NCI-H2107 treated with DMSO at 0.1 percent for 48 hours (cell line): ENCODE data around the gene SHQ1.
"Not testable (repeated sequence)": the region's sequence is repeated elsewhere in the genome, so short reads cannot be mapped to it uniquely, and the experiment has no call there.

Experiments
- DNase-seq: peaks from one replicate; lab custom pipeline; 2025; ENCODE audit not compliant: unreplicated experiment; lab: John Stamatoyannopoulos, UW

The SHQ1 gene

DNA sequence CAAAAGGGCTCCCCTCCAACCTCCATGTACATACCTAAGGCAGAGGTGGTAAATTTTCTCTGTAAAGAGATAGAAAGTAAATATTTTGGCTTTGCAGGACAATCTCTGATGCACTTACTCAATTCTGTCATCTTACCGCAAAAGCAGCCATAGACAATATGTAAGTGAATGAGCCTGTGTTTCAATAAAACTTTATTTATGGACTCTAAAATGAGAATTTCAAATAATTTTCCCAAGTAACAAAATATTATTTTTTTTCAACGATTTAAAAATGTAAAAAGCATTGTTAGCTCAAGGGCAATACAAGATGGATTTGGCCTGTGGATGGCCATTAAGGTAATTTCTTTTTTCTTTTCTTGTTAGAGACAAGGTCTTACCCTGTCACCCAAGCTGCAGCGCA is 44.7 kb downstream of the SHQ1 start:
- DNase-seq, result no peak

DNA sequence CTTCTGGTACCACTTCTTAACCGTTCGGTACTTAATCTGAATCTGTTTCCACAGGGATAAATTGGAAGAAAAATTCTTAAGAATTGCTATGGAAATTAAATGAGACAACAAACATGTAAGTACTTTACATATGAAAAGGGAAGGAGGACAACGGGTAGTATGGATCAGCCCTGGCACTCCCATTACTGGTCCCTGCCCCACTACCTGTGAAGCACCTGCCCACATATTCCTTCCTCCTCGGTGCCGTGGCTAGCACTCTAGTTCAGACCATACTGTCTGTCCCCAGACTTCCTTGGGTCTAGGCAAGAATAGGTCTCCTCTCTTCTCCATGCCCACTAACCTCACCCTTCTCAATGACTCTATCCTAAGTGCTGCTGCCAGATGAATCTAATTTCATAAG is 46.2 kb downstream of the SHQ1 start:
- DNase-seq, result no peak

DNA sequence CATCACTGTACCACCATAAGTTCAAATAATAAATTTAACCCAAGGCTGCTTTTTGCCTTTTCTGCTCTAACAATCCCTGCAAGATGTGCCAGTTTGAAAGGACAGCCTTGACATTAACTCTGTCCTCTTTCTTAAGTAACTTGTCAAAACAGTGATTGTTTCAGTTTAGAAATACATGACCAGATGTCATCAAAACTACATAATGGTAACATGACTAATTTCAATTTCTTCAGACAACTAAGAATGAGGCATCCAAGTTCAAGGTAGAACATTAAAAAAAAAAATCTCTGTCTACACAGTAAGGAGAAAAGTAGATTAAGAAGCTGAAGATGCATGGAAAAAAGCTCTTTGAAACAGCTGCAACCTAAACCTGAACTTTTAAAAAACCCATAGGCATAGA is 47.4 kb downstream of the SHQ1 start:
- DNase-seq, result no peak

DNA sequence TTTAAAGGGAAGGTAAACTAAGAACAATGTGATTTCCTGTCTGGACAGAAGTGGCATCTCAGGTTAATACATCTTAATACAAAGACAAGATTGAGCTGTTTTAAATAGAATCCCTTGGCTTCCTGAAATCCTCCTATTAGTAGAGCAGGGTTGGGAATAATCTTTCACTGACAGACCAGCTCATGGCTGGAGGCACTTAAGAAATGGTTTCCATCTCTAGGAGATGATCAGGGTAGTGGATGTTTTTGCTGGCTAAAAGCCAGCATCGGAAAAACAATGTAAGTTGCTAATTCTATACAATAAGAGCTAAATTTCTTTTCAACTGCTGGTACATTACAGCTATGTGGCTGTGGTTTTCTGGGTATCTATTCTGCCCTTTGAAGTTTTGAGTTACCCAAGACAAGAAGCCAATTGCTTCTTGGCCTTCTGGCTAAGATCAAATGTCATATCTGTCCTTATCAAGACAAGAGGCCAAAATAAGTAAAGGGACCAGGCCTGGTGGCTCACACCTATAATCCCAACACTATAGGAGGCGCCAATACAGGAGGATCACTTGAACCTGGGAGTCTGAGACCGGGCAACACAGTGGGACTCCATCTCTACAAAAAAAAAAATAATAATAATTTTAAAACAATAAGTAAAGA is 49.6 kb downstream of the SHQ1 start:
- no peak for DNase-seq

DNA sequence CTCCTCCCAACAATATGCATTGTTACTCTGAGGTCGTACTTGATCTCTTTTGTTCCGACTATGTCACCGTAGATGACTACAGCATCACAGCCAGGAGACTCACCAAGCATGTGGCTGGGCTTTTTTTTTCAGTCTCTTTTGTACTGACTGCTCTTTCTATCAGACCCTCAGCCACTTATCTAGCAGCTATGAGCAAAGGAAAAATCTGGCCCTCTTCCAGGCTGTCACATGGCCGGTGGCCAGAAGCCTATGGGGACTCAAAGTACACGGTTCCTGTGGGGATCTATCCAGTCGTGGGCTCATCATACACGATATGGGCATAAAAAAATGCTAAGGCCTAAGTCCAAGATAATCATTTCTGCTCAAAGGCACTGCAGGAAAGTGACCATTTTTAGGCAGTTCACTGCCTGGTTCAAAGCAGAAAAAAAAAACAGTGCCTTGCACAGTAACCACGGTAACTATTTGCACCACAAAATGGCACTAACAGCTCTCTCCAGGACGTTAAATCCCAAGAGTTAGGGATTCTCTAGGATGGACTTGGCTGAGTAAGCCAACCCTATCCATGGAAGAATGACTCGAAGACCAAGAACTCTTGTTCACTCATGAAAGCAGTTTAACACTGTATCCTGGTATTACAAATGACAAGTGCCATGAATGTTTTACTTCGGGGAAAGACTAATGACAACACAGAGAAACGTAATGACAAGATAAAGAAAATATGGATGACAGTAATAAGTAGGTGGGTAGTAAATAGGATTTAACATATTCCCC is 50.3 kb downstream of the SHQ1 start:
- peak; percentile 77 for DNase-seq

DNA sequence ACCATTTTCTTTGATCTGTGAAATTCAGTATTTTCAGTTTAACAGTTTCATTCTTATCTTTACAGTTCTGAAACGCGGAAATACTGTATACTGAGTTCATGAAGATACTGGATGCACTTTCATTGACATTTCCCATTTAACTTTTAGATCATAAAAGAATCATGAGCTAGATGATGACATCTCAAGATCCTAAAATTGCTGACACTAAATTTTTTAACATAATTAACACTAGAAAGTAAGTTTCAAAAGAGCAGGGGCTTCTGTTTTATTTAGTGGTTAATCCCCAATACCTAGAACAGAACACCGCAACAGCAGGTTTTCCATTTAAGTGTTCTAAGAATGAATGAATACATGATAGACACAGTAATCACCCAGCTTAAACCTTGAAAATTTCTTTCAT is 54.2 kb downstream of the SHQ1 start:
- no peak for DNase-seq

DNA sequence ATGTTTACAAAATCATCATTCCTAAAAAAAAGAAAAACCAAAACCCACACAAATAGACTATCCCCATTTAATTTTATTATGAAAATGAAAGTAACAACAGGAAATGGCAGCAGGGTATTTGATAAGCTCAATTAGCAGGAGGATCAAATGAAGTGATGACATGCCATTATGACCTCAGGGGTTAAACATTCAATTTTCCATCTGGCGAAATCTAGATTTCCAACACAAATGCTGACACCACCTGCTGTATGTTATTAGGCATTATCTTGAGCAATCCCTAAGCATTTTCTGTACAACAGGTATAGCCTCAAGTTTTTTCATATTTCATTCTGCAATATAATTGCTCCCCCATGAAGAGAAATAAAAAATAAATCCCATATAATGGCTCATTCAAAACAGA is 57.1 kb downstream of the SHQ1 start:
- DNase-seq, result no peak

DNA sequence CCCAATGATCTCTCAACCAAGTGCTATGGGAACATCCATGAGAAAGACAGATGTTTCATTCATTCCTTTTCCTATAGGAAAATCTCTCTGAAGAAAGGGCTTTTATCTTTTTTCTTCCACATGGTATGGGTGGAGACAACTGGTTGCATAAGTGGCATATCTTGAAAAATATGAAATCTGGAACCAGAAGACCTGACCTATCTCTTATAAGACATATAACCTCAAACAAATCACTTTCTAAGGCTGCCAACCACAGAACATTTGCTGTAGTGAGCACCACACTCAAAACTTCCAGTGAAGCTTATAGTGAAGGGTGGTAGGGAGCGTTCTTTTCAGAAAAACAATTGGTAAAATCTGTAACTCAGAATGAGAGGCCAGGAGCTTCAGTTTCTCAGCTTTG is 58.5 kb downstream of the SHQ1 start:
- DNase-seq, result no peak

DNA sequence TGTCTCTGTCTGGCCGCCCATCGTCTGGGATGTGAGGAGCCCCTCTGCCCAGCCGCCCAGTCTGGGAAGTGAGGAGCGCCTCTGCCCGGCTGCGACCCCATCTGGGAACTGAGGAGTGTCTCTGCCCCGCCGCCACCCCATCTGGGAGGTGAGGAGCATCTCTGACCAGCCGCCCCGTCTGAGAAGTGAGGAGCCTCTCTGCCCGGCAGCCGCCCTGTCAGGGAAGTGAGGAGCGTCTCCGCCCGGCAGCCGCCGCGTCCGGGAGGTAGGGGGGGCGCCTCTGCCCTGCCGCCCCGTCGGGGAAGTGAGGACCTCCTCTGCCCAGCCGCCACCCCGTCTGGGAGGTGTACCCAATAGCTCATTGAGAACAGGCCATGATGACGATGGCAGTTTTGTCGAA is 60.0 kb downstream of the SHQ1 start:
- DNase-seq, result not testable (repeated sequence)

DNA sequence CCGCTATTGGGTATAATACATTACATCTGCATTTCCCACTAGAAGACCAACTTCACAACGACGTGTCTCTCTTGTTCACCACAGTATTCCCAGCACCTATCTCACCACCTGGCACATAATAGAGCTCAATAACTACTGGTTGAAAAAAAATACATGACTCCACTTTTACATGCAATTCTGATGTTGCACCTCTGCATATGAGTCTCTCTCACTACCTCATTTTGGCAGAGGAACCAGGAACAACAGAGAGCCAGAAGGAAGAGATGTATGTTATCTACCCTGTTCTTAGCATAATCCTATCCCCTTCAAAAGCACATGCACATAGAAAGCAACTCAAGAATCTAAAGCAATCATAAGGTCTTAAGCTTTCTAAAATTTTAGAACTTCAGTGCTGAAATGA is 61.6 kb downstream of the SHQ1 start:
- no peak for DNase-seq

DNA sequence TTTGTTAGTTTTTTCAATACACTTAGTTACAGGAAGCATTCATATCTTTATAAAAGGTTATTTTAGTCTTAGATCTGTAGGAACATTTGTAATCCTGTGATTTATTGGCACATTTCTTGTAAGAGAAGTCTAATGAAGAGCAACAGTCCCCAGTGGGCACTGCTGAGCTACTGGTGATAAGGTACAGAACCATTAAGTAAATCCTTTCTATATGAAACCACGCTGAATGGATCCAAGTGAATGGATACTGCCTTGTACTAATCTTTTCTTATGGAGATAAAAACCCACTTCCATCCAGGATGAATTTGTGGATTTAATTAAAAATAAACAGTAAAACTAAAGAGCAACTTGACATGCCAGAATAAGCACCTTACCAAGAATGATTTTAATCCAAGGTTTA is 64.0 kb downstream of the SHQ1 start:
- DNase-seq, result no peak

DNA sequence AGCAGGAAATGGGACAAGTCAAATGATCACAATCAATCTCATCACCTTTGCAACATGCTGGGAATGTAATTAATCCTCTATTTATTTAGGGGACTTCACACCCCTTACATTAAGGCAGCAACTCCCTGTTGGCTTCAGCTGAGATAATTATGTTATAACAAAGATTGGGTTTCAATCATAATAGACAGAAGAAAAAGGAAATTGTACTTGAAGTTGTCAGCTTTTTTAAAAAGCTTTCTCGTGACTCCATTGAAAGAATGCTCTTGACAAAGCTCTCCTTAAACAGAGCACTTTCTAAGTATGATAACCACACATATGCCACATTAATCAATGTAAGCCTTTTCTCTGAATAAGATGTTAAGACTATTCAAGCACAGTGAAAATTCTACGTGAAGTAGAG is 65.7 kb downstream of the SHQ1 start:
- DNase-seq, result peak; percentile 57

DNA sequence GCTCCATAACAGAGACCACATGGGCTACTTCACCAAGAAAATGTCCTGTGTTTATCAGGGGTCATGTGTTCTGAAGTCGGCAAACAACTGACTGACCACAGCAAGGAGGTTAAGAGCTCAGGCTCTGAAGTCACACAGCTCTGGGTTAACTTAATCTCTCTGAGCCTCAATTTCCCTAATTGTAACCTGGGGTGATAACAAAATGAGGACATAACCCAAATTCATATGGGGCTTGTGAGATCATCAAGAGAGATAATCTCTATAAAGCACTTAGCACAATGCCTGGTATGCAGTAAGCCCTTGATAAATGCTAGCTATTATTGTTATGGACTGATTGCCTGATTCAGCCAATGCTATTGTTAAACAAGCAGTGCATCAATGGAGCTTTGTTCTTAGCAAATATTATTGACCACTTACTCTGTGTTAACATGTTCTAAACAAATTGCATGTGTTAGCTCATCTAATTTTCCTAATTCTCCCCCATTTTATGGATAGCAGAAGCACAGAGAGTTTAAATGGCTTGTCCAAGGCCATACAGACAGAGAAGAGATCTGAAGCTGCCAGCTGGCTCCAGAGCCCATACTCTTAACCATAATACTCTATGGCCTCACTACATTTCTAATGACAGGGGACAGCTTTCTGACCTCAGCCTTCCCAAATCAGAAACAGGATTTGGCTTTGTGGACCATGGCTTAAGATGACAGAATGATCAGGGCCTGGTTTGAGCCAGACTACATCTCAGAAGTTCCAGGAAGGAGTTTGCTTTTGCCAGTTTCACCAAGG is 78.3 kb downstream of the SHQ1 start:
- no peak for DNase-seq

DNA sequence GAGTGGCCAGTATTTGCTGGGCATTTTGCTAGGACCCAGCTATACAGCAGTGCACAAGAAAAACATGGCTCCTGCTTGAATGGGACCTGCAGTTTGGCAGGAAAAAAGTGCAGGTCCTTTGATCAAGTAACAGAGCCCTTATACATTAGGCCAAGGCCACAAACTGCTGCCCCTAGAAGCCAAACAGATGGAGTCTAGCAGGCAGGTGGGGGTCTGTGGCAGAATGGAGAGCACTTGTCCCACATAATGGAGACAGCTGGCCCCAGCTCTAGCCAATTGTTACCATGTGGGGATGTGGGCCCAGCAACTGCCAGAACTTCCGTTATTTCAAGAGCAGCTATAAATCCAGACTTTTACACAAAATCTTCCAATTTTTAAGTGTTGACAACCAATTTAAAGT is 79.3 kb downstream of the SHQ1 start:
- peak; percentile 2 for DNase-seq

DNA sequence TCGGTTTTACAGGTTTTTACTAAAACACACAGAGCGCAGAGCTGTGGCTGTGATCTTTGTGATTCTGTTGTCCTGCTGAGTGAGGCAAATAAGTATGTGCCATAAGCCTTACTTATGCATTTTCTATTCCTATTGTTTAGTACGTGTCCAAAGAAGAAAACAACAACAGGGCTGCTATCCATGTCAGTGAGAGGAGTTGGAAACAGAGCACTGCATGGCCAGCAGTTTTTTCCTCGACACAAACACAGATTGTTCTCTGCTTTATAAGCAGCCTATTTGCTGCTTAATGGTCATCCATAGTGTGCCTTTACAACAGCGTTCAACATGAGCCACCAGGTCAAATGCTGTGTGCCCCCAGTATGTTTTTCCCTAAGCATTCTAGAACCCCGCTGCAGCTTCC is 79.8 kb downstream of the SHQ1 start:
- no peak for DNase-seq

DNA sequence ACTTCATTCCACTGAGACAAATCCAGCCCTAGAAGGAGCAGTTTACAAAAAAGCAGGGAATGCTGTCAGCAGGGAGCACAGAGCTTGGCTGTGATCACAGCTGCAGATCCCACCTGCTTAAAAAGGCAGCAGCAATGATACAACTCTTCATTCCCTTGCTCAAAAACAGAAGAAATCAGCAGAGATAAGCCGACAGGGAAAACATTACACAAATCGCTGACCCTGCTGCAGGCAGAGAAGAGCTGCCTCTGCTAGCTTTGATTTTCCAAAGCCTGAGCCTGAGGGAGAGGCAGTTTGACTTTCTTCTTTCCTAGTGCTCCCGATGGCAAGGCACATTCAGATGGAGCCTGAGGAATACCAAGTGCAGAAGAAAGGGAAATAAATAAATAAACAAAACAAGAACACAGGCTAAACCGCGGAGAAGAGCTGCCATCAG is 80.2 kb downstream of the SHQ1 start:
- DNase-seq, result no peak

DNA sequence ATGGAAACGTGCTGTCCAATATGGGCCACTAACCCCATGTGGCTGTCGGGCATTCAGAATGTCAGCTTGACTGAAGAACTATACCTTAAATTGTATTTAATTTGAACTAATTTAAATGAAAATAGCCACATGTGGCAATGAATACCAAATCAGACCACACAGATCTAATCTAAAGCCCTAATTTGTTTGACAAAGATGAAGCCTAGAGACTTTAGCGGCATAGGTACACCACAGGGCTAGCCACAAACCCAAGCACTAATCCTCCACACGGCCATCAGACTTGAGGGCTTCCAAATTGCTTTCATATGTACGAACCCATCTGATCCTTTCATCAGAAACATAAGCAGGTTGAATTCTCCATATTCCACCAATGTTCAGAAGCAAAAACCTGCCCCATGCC is 81.4 kb downstream of the SHQ1 start:
- DNase-seq, result peak; percentile 4

DNA sequence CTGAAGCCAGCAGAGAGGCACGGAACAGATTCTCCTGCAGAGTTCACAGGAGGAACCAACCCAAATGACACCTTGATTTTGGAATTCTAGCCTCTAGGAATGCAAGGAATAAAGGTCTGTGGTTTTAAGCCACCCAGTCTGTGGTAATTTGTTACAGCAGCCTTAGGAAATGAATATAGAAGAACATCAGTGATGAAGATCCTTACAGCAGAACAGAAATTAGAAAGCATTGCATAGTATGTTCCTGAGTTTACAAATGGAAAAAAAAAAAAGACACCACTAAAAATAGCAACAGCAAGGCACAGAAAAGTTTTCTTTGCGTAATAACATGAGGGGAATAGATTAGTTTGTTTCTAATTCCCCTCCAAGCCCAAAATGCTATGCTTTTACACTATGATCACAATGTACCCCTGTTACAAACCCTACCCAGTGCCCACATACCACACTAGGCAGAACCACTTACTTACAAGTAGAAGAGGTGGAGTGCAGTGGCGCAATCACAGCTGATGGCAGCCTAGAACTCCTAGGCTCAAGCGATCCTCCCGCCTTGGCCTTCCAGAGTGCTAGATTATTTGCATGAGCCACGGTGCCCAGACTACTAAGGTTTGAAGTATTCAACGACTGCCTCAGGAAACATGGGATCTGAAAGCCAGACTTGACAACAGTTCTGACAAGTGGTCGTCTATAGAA is 84.3 kb downstream of the SHQ1 start:
- no peak for DNase-seq

DNA sequence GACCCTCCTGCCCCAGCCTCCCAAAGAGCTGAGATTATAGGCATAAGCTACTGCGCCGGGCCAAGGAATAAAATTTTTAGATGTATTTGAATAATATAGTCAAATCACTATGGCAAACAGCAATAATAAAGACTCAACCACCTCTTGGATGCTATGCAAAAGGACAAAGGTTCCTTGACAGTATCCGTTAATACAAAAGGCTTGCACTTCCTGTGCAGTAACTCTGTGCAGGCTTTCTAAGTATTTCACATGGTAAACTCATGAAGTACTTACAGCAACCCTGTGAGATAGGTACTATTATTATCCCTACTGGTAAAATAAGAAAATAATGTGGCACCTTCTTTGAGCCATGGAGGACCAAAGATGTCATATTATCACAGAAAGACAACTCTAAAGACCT is 86.8 kb downstream of the SHQ1 start:
- no peak for DNase-seq

DNA sequence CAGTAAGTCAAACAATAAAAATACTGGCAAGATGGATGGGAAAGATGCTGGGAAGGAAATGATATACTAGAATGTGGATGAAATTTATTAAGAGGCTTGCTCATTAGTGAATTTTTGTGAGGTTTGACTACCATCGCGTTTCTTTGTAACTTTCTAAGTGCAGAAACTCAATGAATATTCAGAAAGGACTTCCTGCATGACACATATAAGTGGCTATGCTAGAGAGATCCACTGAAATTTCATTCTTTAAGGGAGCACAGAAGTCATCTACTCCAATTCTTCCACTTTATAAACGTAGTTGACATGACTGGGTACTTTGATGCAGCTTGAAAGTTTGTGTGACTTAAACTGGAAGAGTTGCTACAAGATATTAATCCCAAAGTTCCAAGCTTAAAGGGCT is 88.0 kb downstream of the SHQ1 start:
- no peak for DNase-seq

DNA sequence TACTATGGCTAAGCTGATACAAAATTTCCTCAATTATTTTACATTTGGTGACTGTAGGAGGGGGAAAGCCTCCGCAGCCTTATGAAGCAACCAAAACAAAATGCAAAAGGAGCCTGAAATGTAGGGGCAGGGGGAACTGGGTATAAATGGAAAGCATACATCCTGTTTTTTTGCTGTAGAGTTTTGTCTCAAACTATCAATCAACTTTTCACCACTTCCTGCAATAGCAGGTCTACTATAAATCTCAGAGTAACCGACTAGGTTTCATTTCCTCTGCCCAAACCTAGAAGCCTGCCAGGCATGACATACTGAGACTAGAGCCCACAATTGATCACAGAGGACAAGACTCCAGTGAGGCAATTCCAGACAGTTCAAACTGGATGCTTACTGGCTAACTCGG is 91.3 kb downstream of the SHQ1 start:
- no peak for DNase-seq

DNA sequence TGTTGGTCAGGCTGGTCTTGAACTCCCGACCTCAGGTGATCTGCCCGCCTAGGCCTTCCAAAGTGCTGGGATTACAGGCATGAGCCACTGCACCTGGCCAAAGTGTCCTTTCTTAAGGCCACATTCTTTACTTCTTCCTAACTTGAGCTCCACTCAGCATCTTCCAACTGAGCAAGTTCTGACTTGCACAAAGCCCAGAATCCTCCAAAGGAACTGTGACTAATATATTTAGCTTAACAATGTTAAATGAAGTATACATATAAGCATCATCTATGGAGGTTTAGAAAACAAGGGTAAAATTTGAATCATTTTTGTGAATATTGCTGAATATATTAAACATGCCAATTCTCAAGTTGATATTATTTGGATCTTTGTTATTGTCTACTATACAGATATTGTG is 93.7 kb downstream of the SHQ1 start:
- no peak for DNase-seq
